ENCODE results near the gene ANKRD18A. TPM values are rescaled to one million over a fixed set of nuclear protein-coding genes. Genes with fewer than 3 reads are reported as not detected.
A peak's percentile ranks its signal among the peaks of the same experiment; 100 is the strongest.

Gene ANKRD18A
- total and polyA plus RNA-seq, 2 of the 8 experiments (the other 6 are each of a cell fraction or from before 2014, with no cell fraction given): 0.68 to 4.0 TPM

- ChIA-PET CTCF (ENCODE audit: partially characterized antibody) (interaction anchor here (3.0 kb wide), 1 partner anchor 12 kb away, joined by 15 read pairs; no protein-coding TSS in a partner anchor), POLR2A (ENCODE audit: partially characterized antibody) (no interaction called here)
- no peak overlapping the region for H3K23ac ChIP-seq (ENCODE audit: insufficient read length)
- H3K79me2 ChIP-seq (ENCODE audit: control insufficient read depth in 1 of 2, insufficient read depth in 2 of 2, low read length in 2 of 2): no peaks in the 10 kb centered on the region
- no peak overlapping the region for H3K4ac ChIP-seq (replicated peaks; ENCODE audit: insufficient read length, low read depth, low read length)
- H3K9me3 ChIP-seq (ENCODE audit: insufficient read depth in 2 of 2, low read depth in 1 of 2, low read length in 1 of 2): no peaks in the 10 kb centered on the region
- H4K20me1 ChIP-seq (replicated peaks in 1 of 2; ENCODE audit: control insufficient read depth in 1 of 2, insufficient read depth in 2 of 2, low read length in 2 of 2): peaks cover 0 to 8% of the 10 kb centered on the region in 2 experiments
- no peak overlapping the region for H2BK5ac ChIP-seq (ENCODE audit: low read depth, low read length)
- no peak for TF ChIP-seq CHD1 (IDR thresholded peaks at IDR 0.05; ENCODE audit: low read depth, low read length)
- H3K27me3 ChIP-seq (replicated peaks in 1 of 4; ENCODE audit: control insufficient read depth in 3 of 4, extremely low read depth in 1 of 4, insufficient read depth in 3 of 4, low read length in 3 of 4): no peaks in the 10 kb centered on the region
- FAIRE-seq (no peak), DNase-seq (ENCODE audit: low read depth in 1 of 2, low spot score in 2 of 2) (no peak)
- 0 out of 2 replicates have a peak overlapping the region, but pooled peaks have one; percentile 55 for H2BK12ac ChIP-seq (ENCODE audit: low read depth, low read length)
- H3K4me2 ChIP-seq (ENCODE audit: insufficient read depth in 1 of 2, low read depth in 2 of 2, low read length in 2 of 2): no peak overlapping the region
- H3K23me2 ChIP-seq (ENCODE audit: low read depth, low read length): peaks cover 12% of the 10 kb centered on the region; the same call in 1 of the 2 replicates
- no peak overlapping the region for H4K5ac ChIP-seq (ENCODE audit: insufficient read length, low read depth, low read length)
- H4K8ac ChIP-seq (ENCODE audit: extremely low read depth, insufficient read depth, low read length): no peak overlapping the region
- peaks cover 8% of the 10 kb centered on the region for H3K79me1 ChIP-seq (ENCODE audit: low read depth, low read length)
- H2BK120ac ChIP-seq (replicated peaks; ENCODE audit: low read depth, low read length): no peak overlapping the region
- H3K56ac ChIP-seq (replicated peaks; ENCODE audit: insufficient read length, low read depth, low read length): peak overlapping the region; percentile 100
- H2BK15ac ChIP-seq (ENCODE audit: low read length): no peak overlapping the region
- H3K36me3 ChIP-seq (ENCODE audit: control insufficient read depth in 2 of 4, insufficient read depth in 4 of 4, low read length in 3 of 4): no peaks in the 10 kb centered on the region; a peak in 1 of 8 replicates
- no peak overlapping the region for H3K27ac ChIP-seq (ENCODE audit: low read depth, low read length)
- H3K4me3 ChIP-seq (ENCODE audit: extremely low read depth in 1 of 4, insufficient read depth in 2 of 4, low read depth in 3 of 4, low read length in 4 of 4): no peak overlapping the region
- no peak overlapping the region for H3K14ac ChIP-seq (ENCODE audit: insufficient read length)
- 93 to 100% methylated on average over 1 to 4 of the region's 4 CpGs for WGBS, 2 experiments (ENCODE audit: extremely low coverage in 1 of 2, insufficient coverage in 1 of 2, insufficient read length in 1 of 2, insufficient replicate concordance in 2 of 2, low coverage in 1 of 2, low lambda C conversion rate in 2 of 2, missing lambda C conversion rate in 1 of 2)
- peak overlapping the region; percentile 85 for H4K91ac ChIP-seq (replicated peaks; ENCODE audit: insufficient read length, low read length)
- no peak overlapping the region for H3K9ac ChIP-seq (replicated peaks in 1 of 4; ENCODE audit: extremely low read depth in 1 of 4, low read depth in 3 of 4, low read length in 3 of 4)
- H3K4me1 ChIP-seq (replicated peaks in 1 of 4; ENCODE audit: control insufficient read depth in 3 of 4, insufficient read depth in 4 of 4, low read length in 3 of 4): no peaks in the 10 kb centered on the region
- H2BK20ac ChIP-seq (ENCODE audit: low read length): no peak overlapping the region
- H3K18ac ChIP-seq (ENCODE audit: extremely low read depth, low read length): no peak overlapping the region
- H2AFZ ChIP-seq (ENCODE audit: low read length): no peak overlapping the region
- H2AK5ac ChIP-seq (ENCODE audit: low read depth, low read length): peak overlapping the region; percentile 84; the same call in 1 of the 2 replicates
Observed at GRCh38 chr9:38629511-38629910, 9.1 kb upstream of the ANKRD18A start.

All from H1 (cell line).